ENCODE data around the gene ACOT11.

DNA sequence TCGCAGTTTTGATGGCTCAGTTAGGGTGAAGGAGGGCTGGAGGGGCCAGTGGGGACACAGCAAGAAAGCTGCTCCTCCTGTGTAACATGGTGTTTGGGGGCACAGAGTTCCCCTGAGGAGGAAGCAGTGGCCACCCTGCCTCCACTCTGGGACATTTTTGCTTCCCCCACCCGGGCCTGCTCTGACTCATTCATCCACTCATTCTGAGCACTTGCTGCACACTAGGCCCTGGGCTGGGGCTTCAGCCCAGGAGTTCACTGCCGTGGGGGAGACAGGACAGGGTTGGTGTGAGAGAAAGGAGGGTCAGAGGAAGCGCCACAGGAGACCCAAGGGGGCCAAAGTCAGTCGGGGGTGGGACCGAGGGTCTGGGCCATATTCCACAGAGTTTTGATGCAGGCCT lies 41.4 kb upstream of the ACOT11 start:
- TF ChIP-seq, protein P1, sequence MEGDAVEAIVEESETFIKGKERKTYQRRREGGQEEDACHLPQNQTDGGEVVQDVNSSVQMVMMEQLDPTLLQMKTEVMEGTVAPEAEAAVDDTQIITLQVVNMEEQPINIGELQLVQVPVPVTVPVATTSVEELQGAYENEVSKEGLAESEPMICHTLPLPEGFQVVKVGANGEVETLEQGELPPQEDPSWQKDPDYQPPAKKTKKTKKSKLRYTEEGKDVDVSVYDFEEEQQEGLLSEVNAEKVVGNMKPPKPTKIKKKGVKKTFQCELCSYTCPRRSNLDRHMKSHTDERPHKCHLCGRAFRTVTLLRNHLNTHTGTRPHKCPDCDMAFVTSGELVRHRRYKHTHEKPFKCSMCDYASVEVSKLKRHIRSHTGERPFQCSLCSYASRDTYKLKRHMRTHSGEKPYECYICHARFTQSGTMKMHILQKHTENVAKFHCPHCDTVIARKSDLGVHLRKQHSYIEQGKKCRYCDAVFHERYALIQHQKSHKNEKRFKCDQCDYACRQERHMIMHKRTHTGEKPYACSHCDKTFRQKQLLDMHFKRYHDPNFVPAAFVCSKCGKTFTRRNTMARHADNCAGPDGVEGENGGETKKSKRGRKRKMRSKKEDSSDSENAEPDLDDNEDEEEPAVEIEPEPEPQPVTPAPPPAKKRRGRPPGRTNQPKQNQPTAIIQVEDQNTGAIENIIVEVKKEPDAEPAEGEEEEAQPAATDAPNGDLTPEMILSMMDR (IDR thresholded peaks at IDR 0.05; ENCODE audit: low read length), result no peak
- TF ChIP-seq EZH2phosphoT487 (IDR thresholded peaks at IDR 0.05; ENCODE audit: low read length), result no peak

All from MM.1S (cell line).